ENCODE data around the gene CRIP1.

CRIP1 gene

GRCh38 chr14:105484069-105484996 lies 2.4 kb upstream of the CRIP1 start:
- Histone ChIP-seq H3K36me3 (ENCODE audit: control insufficient read depth, insufficient read depth, low read length) (no peaks in the 10 kb centered on the region; the same call in 1 of the 2 replicates), H3K27me3 (replicated peaks; ENCODE audit: control insufficient read depth, insufficient read depth, low read length) (no peaks in the 10 kb centered on the region; the same call in 1 of the 2 replicates), H3K4me3 (replicated peaks; ENCODE audit: low read depth, low read length) (no peak overlapping the region)
- no peak for TF ChIP-seq CTCF (IDR thresholded peaks at IDR 0.05; ENCODE audit: insufficient read depth, low read length, poor library complexity, severe bottlenecking)
- DNase-seq (ENCODE audit: extremely low read depth, insufficient read length) = no peak

DNA sequence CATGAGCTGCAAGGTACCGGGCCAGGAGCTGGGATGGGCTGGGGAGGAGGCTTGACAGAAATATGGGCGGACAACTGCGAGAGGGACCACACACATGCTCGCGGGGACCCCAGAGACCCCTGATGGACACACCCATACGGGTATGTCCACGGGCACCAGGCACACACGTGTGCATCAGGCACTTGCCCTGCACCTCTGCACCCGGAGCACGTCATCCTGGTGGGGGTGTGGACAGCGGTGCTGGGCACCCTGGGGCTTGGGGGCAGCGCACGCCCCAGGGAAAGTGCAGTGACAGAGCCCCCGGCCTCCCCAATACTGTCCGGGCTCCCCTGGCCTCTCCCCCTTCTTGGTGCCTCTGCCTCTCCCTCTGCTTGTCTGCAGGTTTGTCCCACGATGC lies 1.7 kb upstream of the CRIP1 start:
- no peak overlapping the region for H3K4me3 ChIP-seq (replicated peaks; ENCODE audit: low read depth, low read length)
- DNase-seq (ENCODE audit: extremely low read depth, insufficient read length) = no peak
- no peak for TF ChIP-seq CTCF (IDR thresholded peaks at IDR 0.05; ENCODE audit: insufficient read depth, low read length, poor library complexity, severe bottlenecking)
- no peaks in the 10 kb centered on the region; the same call in 1 of the 2 replicates for H3K36me3 ChIP-seq (ENCODE audit: control insufficient read depth, insufficient read depth, low read length)
- no peaks in the 10 kb centered on the region for H3K27me3 ChIP-seq (replicated peaks; ENCODE audit: control insufficient read depth, insufficient read depth, low read length)

- TF ChIP-seq CTCF (IDR thresholded peaks at IDR 0.05; ENCODE audit: insufficient read depth, low read length, poor library complexity, severe bottlenecking) = peak; percentile 57
- Histone ChIP-seq H3K4me3 (replicated peaks; ENCODE audit: low read depth, low read length) (no peak overlapping the region), H3K27me3 (replicated peaks; ENCODE audit: control insufficient read depth, insufficient read depth, low read length) (no peaks in the 10 kb centered on the region), H3K36me3 (ENCODE audit: control insufficient read depth, insufficient read depth, low read length) (no peaks in the 10 kb centered on the region; the same call in 1 of the 2 replicates)
- DNase-seq (ENCODE audit: extremely low read depth, insufficient read length) = peak; percentile 51
These were observed 935 bp upstream of the CRIP1 start for GRCh38 chr14:105485739-105486162.

GRCh38 chr14:105486974-105487448 lies 325 bp downstream of the CRIP1 start:
- Histone ChIP-seq H3K36me3 (ENCODE audit: control insufficient read depth, insufficient read depth, low read length) (no peaks in the 10 kb centered on the region; the same call in 1 of the 2 replicates), H3K4me3 (replicated peaks; ENCODE audit: low read depth, low read length) (peak overlapping the region; percentile 77), H3K27me3 (replicated peaks; ENCODE audit: control insufficient read depth, insufficient read depth, low read length) (no peaks in the 10 kb centered on the region)
- no peak for TF ChIP-seq CTCF (IDR thresholded peaks at IDR 0.05; ENCODE audit: insufficient read depth, low read length, poor library complexity, severe bottlenecking)
- peak; percentile 70 for DNase-seq (ENCODE audit: extremely low read depth, insufficient read length)

- Histone ChIP-seq H3K27me3 (replicated peaks; ENCODE audit: control insufficient read depth, insufficient read depth, low read length) (no peaks in the 10 kb centered on the region), H3K36me3 (ENCODE audit: control insufficient read depth, insufficient read depth, low read length) (peaks cover 2% of the 10 kb centered on the region; the same call in 1 of the 2 replicates), H3K4me3 (replicated peaks; ENCODE audit: low read depth, low read length) (peak overlapping the region; percentile 77)
- TF ChIP-seq CTCF (IDR thresholded peaks at IDR 0.05; ENCODE audit: insufficient read depth, low read length, poor library complexity, severe bottlenecking) = no peak
- peak; percentile 72 for DNase-seq (ENCODE audit: extremely low read depth, insufficient read length)
These were observed 831 bp downstream of the CRIP1 start for GRCh38 chr14:105487449-105487985.
